ENCODE results near the gene OR5C1. TPM values are rescaled to one million over a fixed set of nuclear protein-coding genes. Genes with fewer than 3 reads are reported as not detected.

The OR5C1 gene
- not detected for total RNA-seq
- not detected for polyA plus RNA-seq
- long read RNA-seq, donor 1 = 0 reads
- long read RNA-seq, donor 2 = 0 reads

DNA sequence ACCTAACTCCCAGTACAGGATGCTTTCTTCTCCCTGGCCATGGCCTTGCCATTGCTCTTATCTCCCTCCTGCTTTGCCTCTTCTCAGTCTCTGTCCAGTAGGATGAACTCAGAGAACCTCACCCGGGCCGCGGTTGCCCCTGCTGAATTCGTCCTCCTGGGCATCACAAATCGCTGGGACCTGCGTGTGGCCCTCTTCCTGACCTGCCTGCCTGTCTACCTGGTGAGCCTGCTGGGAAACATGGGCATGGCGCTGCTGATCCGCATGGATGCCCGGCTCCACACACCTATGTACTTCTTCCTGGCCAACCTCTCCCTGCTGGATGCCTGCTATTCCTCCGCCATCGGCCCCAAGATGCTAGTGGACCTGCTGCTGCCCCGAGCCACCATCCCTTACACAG, at the start of gene OR5C1:
Gene OR5C1 (plus strand): TSS at position 103 of the 400 bp plus-strand sequence. CDS start 0 bp downstream, at position 103.
- intact Hi-C loops (cut with DNase I) = no loop called here
- ATAC-seq = no peak

DNA sequence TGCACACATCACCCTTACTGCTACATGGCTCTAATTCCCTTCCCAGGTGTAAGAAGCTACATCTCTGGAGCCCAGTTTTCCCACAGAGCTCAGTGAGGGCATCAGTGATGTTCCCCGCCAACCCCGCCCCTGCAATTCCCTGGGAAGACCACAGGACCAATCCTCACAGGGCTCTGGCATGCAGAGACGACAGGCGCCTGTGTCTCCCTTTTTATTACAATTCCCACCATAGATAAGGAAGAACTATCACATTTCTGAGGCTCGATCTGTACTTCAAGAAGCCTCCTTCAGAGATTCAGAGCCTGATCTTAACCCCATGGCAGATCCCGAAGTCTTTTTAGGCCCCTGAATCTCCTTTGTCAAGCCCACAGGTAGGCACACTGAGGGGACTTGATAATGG, 46.7 kb upstream of the OR5C1 start, which contains the start of gene OR1L6:
Gene OR1L6 (plus strand): TSS at position 301 of the 400 bp plus-strand sequence. CDS start 7,545 bp downstream, outside the sequence.
- no peak within 1 kb of the TSS for H3K27ac ChIP-seq
- intact Hi-C loops (cut with DNase I) = no loop called here
- no peak within 1 kb of the TSS for H3K4me3 ChIP-seq
- no peaks in the 10 kb centered on the region for H3K4me1 ChIP-seq
- H3K9me3 ChIP-seq = peaks cover 4% of the 10 kb centered on the region
- H3K27me3 ChIP-seq (ENCODE audit: insufficient read depth in 3 of 3, low read length in 2 of 3) = no peaks in the 10 kb centered on the region
- TF ChIP-seq, protein P1, sequence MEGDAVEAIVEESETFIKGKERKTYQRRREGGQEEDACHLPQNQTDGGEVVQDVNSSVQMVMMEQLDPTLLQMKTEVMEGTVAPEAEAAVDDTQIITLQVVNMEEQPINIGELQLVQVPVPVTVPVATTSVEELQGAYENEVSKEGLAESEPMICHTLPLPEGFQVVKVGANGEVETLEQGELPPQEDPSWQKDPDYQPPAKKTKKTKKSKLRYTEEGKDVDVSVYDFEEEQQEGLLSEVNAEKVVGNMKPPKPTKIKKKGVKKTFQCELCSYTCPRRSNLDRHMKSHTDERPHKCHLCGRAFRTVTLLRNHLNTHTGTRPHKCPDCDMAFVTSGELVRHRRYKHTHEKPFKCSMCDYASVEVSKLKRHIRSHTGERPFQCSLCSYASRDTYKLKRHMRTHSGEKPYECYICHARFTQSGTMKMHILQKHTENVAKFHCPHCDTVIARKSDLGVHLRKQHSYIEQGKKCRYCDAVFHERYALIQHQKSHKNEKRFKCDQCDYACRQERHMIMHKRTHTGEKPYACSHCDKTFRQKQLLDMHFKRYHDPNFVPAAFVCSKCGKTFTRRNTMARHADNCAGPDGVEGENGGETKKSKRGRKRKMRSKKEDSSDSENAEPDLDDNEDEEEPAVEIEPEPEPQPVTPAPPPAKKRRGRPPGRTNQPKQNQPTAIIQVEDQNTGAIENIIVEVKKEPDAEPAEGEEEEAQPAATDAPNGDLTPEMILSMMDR (IDR thresholded peaks at IDR 0.05) = no peak
- WGBS, 3 donors = 60 to 66% (median 63%) methylated on average over 6 of the region's 6 CpGs
- no peaks in the 10 kb centered on the region for H3K36me3 ChIP-seq (ENCODE audit: insufficient read depth in 1 of 2, low read depth in 1 of 2)
- no peak for DNase-seq
- ATAC-seq = no peak

More for the DNA sequence above, at the start of gene OR5C1:
- no peaks in the 10 kb centered on the region for H3K27me3 ChIP-seq (ENCODE audit: insufficient read depth in 3 of 3, low read length in 2 of 3)
- no peaks in the 10 kb centered on the region for H3K9me3 ChIP-seq
- no peaks in the 10 kb centered on the region for H3K36me3 ChIP-seq (ENCODE audit: insufficient read depth in 1 of 2, low read depth in 1 of 2)
- H3K4me3 ChIP-seq = no peak within 1 kb of the TSS
- no peak for DNase-seq
- 88 to 94% (median 90%) methylated on average over 12 of the region's 12 CpGs for WGBS, 3 donors
- TF ChIP-seq, protein P1 (IDR thresholded peaks at IDR 0.05) = no peak
- no peak within 1 kb of the TSS for H3K27ac ChIP-seq
- no peaks in the 10 kb centered on the region for H3K4me1 ChIP-seq

DNA sequence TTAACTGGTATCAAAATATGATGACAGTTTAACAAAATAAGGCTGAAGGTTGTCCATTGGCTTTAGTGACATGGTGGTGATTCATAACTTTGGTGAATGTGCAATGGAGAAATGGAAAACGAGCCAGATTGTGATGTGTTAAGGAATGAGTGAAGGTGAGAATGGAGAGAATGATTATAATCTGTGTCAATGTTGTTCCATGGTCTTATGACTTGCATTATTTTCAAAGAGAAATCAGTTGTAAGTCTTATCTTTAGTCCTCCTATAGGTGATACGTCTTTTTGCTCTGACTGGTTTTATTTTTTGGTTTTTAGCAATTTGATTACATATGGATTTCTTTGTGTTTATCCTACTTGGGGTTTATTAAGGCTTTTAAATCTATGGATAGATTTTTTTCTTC, 33.9 kb upstream of the OR5C1 start:
- 20 to 38% (median 31%) methylated on average over 2 of the region's 2 CpGs for WGBS, 3 donors
- peaks cover 0 to 3% (median 0%) of the 10 kb centered on the region in 3 donors for H3K27me3 ChIP-seq (ENCODE audit: insufficient read depth in 3 of 3, low read length in 2 of 3)
- ATAC-seq = no peak

DNA sequence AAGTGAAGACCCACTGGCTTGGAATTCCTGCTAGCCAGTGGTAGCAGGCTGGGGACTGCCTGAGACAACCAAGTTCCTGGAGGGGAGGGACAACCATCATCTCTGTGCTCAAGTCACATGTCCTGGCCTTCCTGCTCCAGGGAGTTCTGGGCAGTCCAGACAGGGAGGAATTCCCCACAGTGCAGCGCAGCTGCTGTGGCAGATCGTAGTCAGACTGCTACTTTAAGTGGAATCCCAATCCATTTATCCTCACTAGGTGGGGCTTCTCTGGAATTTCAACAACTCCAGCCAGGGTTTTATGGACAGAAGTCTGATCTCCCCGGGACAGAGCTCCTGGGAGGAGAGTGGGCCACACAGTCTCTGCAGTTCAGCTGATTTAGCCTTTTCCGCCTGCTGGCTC, 20.9 kb upstream of the OR5C1 start:
- Histone ChIP-seq H3K4me1 (no peaks in the 10 kb centered on the region), H3K36me3 (ENCODE audit: insufficient read depth in 1 of 2, low read depth in 1 of 2) (no peaks in the 10 kb centered on the region), H3K27ac (no peak overlapping the region), H3K27me3 (ENCODE audit: insufficient read depth in 3 of 3, low read length in 2 of 3) (no peaks in the 10 kb centered on the region), H3K4me3 (no peak overlapping the region), H3K9me3 (peaks cover 31% of the 10 kb centered on the region)
- no peak for DNase-seq
- TF ChIP-seq, protein P1 (IDR thresholded peaks at IDR 0.05) = no peak
- intact Hi-C loops (cut with DNase I) = no loop called here
- no peak for ATAC-seq
- 57 to 68% (median 61%) methylated on average over 4 of the region's 4 CpGs for WGBS, 3 donors

More for the DNA sequence above, 33.9 kb upstream of the OR5C1 start:
- no peak overlapping the region for H3K4me3 ChIP-seq
- TF ChIP-seq, protein P1 (IDR thresholded peaks at IDR 0.05) = no peak
- no peak for DNase-seq
- H3K9me3 ChIP-seq = peaks cover 12% of the 10 kb centered on the region
- no peak overlapping the region for H3K27ac ChIP-seq
- no peaks in the 10 kb centered on the region for H3K4me1 ChIP-seq
- intact Hi-C loops (cut with DNase I) = no loop called here
- H3K36me3 ChIP-seq (ENCODE audit: insufficient read depth in 1 of 2, low read depth in 1 of 2) = no peaks in the 10 kb centered on the region

DNA sequence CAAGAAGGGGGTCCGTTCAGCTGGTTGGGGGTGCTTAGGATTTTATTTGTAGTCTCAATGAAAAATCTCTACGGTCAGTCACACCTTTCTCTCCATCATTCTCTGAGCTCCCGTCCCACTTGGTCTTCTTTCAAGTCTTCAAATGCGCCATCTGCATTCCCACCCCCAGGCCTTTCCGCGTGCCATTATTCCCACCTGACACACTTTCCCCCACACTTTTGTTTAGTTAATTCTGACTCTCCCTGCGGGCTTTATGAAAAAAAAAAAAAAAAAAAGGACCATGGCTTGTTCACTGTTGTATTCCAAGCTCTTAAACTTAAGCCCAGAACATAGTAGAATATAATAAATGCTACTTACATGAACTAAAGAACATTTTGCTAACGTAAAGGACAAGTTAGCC, 11.7 kb upstream of the OR5C1 start:
- TF ChIP-seq, protein P1 (IDR thresholded peaks at IDR 0.05) = no peak
- WGBS, 3 donors = 84 to 86% (median 86%) methylated on average over 8 of the region's 8 CpGs
- no peak for DNase-seq

More for the DNA sequence above, 11.7 kb upstream of the OR5C1 start:
- no peak for ATAC-seq
- no peaks in the 10 kb centered on the region for H3K4me1 ChIP-seq
- no peaks in the 10 kb centered on the region for H3K27me3 ChIP-seq (ENCODE audit: insufficient read depth in 3 of 3, low read length in 2 of 3)
- peaks cover 9% of the 10 kb centered on the region for H3K9me3 ChIP-seq
- intact Hi-C loops (cut with DNase I) = no loop called here
- H3K4me3 ChIP-seq = no peak overlapping the region
- H3K27ac ChIP-seq = no peak overlapping the region
- H3K36me3 ChIP-seq (ENCODE audit: insufficient read depth in 1 of 2, low read depth in 1 of 2) = no peaks in the 10 kb centered on the region
